ENCODE measurements around the gene ARSJ. TPM values are rescaled to one million over a fixed set of nuclear protein-coding genes. Genes with fewer than 3 reads are reported as not detected.
"Not testable (repeated sequence)": the region's sequence is repeated elsewhere in the genome, so short reads cannot be mapped to it uniquely, and the experiment has no call there.

The ARSJ gene
- total and polyA plus RNA-seq, 3 experiments from 2014 or later: 0.37 TPM; not detected in 2

DNA sequence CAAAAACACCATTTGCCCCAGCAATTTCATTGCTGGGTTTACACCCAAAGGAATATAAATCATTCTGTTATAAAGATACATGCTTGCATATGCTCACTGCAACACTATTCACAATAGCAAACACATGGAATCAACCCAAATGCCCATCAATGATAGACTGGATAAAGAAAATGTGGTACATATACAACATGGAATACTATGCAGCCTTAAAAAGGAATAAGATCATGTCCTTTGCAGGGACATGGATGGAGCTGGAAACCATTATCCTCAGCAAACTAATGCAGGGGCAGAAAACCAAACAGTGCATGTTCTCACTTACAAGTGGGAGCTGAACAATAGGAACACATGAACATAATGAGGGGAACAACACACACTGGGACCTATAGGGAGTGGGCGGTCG, 39.3 kb downstream of the ARSJ start:
- H3K4me3 ChIP-seq (ENCODE audit: low read length); H3K27ac Mint-ChIP-seq; H3K4me3 Mint-ChIP-seq; H3K9me3 Mint-ChIP-seq; H3K4me1 ChIP-seq (ENCODE audit: insufficient read depth, low read length); DNase-seq; POLR2A ChIA-PET; H3K27ac ChIP-seq (ENCODE audit: low read depth, low read length); H3K27me3 Mint-ChIP-seq; H3K9me3 ChIP-seq (ENCODE audit: low read length); CTCF ChIA-PET; H3K36me3 Mint-ChIP-seq; H3K27me3 ChIP-seq (ENCODE audit: insufficient read depth, low read length, poor library complexity, severe bottlenecking); H3K36me3 ChIP-seq (ENCODE audit: insufficient read depth, low read length): not testable (repeated sequence)
- peaks cover 11 to 16% (median 15%) of the 10 kb centered on the region in 3 donors for H3K4me1 Mint-ChIP-seq

GRCh38 chr4:113935190-113935589, 44.3 kb downstream of the ARSJ start:
- no peak for DNase-seq
- H3K9me3 ChIP-seq (ENCODE audit: low read length): no peaks in the 10 kb centered on the region
- ChIA-PET POLR2A (interaction anchor here (0.6 kb wide), 1 partner anchor 18 kb away, joined by 3 read pairs; no protein-coding TSS in a partner anchor), CTCF (no interaction called here)
- Mint-ChIP-seq H3K27ac (no peak overlapping the region), H3K9me3 (no peaks in the 10 kb centered on the region), H3K27me3 (peaks cover 2 to 3% of the 10 kb centered on the region in 2 donors), H3K4me1 (no peaks in the 10 kb centered on the region), H3K4me3 (no peak overlapping the region), H3K36me3 (peaks cover 0 to 6% (median 0%) of the 10 kb centered on the region in 3 donors)
- no peaks in the 10 kb centered on the region for H3K4me1 ChIP-seq (ENCODE audit: insufficient read depth, low read length)
- no peak overlapping the region for H3K4me3 ChIP-seq (ENCODE audit: low read length)
- H3K27me3 ChIP-seq (ENCODE audit: insufficient read depth, low read length, poor library complexity, severe bottlenecking): no peaks in the 10 kb centered on the region
- no peaks in the 10 kb centered on the region for H3K36me3 ChIP-seq (ENCODE audit: insufficient read depth, low read length)
- H3K27ac ChIP-seq (ENCODE audit: low read depth, low read length): no peak overlapping the region

DNA sequence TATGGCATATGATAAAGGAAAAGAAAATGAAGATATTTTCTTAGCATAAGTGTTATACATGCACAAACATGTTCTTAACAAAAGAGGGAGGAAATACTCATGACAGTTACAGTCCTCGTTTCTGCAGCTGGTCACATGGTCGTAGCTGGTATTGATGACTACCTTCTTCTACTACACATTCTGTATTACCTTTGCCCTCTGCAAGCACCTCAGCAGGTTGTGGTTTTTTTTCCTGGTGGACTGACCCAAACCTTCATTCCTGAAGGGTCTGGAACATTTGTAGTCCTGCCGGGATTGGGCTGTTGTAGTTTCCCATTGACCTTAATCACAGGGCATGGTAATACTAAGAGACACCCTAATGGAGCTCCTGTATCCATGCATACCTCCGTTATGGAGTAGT, 54.7 kb downstream of the ARSJ start:
- H3K4me3 ChIP-seq (ENCODE audit: low read length); POLR2A ChIA-PET; CTCF ChIA-PET; H3K27ac ChIP-seq (ENCODE audit: low read depth, low read length); H3K4me1 Mint-ChIP-seq; DNase-seq; H3K4me1 ChIP-seq (ENCODE audit: insufficient read depth, low read length); H3K4me3 Mint-ChIP-seq; H3K9me3 Mint-ChIP-seq; H3K27me3 Mint-ChIP-seq; H3K27ac Mint-ChIP-seq; H3K9me3 ChIP-seq (ENCODE audit: low read length); H3K36me3 ChIP-seq (ENCODE audit: insufficient read depth, low read length); H3K27me3 ChIP-seq (ENCODE audit: insufficient read depth, low read length, poor library complexity, severe bottlenecking): not testable (repeated sequence)
- peaks cover 0 to 12% (median 2%) of the 10 kb centered on the region in 3 donors for H3K36me3 Mint-ChIP-seq

- POLR2A ChIA-PET: no interaction called here
- Mint-ChIP-seq H3K9me3 (no peaks in the 10 kb centered on the region), H3K27me3 (peaks cover 4 to 6% of the 10 kb centered on the region in 2 donors), H3K4me1 (peaks cover 0 to 4% (median 0%) of the 10 kb centered on the region in 3 donors), H3K27ac (no peak overlapping the region), H3K4me3 (no peak overlapping the region), H3K36me3 (peaks cover 0 to 4% (median 0%) of the 10 kb centered on the region in 3 donors)
- no peaks in the 10 kb centered on the region for H3K36me3 ChIP-seq (ENCODE audit: insufficient read depth, low read length)
- no peak for DNase-seq
- no peak overlapping the region for H3K4me3 ChIP-seq (ENCODE audit: low read length)
- H3K4me1 ChIP-seq (ENCODE audit: insufficient read depth, low read length): no peaks in the 10 kb centered on the region
- no peaks in the 10 kb centered on the region for H3K9me3 ChIP-seq (ENCODE audit: low read length)
- H3K27me3 ChIP-seq (ENCODE audit: insufficient read depth, low read length, poor library complexity, severe bottlenecking): no peaks in the 10 kb centered on the region
- CTCF ChIA-PET: no interaction called here
- no peak overlapping the region for H3K27ac ChIP-seq (ENCODE audit: low read depth, low read length)
Measured at GRCh38 chr4:113921089-113921794, 58.2 kb downstream of the ARSJ start.

GRCh38 chr4:113919611-113920010, 59.8 kb downstream of the ARSJ start:
- Mint-ChIP-seq H3K27ac (no peak overlapping the region), H3K4me3 (no peak overlapping the region), H3K27me3 (no peaks in the 10 kb centered on the region), H3K9me3 (no peaks in the 10 kb centered on the region), H3K36me3 (no peaks in the 10 kb centered on the region), H3K4me1 (peaks cover 0 to 4% (median 0%) of the 10 kb centered on the region in 3 donors)
- Histone ChIP-seq H3K27ac (ENCODE audit: low read depth, low read length) (no peak overlapping the region), H3K9me3 (ENCODE audit: low read length) (no peaks in the 10 kb centered on the region), H3K27me3 (ENCODE audit: insufficient read depth, low read length, poor library complexity, severe bottlenecking) (no peaks in the 10 kb centered on the region), H3K36me3 (ENCODE audit: insufficient read depth, low read length) (no peaks in the 10 kb centered on the region), H3K4me3 (ENCODE audit: low read length) (no peak overlapping the region), H3K4me1 (ENCODE audit: insufficient read depth, low read length) (no peaks in the 10 kb centered on the region)
- POLR2A ChIA-PET: no interaction called here
- no peak for DNase-seq
- CTCF ChIA-PET: no interaction called here

DNA sequence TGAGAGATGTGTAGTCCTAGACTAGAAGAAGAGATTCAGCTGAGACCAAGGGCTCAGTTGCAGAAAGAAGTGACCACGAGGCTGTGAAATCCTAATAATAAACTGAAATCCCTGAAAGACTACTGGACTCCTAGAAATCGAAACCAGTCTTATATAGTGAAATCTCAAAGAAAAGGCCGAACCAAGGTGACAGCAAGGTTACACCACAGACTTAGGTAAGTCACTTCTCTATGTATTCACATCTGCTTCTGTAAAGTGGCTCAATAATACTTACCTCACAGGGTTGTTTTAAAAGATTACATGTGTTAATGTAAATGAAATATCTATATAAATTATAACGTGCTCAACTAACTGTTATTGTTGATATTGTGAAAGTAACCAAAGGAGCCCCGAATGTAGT, 60.3 kb downstream of the ARSJ start:
- H3K27ac ChIP-seq (ENCODE audit: low read depth, low read length): no peak overlapping the region
- H3K27ac Mint-ChIP-seq: no peak overlapping the region
- H3K4me1 Mint-ChIP-seq: peaks cover 0 to 4% (median 0%) of the 10 kb centered on the region in 3 donors
- no peaks in the 10 kb centered on the region for H3K9me3 Mint-ChIP-seq
- no peaks in the 10 kb centered on the region for H3K27me3 Mint-ChIP-seq
- H3K9me3 ChIP-seq (ENCODE audit: low read length): no peaks in the 10 kb centered on the region
- CTCF ChIA-PET: no interaction called here
- H3K36me3 Mint-ChIP-seq: no peaks in the 10 kb centered on the region
- POLR2A ChIA-PET: no interaction called here
- no peaks in the 10 kb centered on the region for H3K4me1 ChIP-seq (ENCODE audit: insufficient read depth, low read length)
- no peaks in the 10 kb centered on the region for H3K27me3 ChIP-seq (ENCODE audit: insufficient read depth, low read length, poor library complexity, severe bottlenecking)
- no peak overlapping the region for H3K4me3 ChIP-seq (ENCODE audit: low read length)
- no peak for DNase-seq
- no peaks in the 10 kb centered on the region for H3K36me3 ChIP-seq (ENCODE audit: insufficient read depth, low read length)
- H3K4me3 Mint-ChIP-seq: no peak overlapping the region

DNA sequence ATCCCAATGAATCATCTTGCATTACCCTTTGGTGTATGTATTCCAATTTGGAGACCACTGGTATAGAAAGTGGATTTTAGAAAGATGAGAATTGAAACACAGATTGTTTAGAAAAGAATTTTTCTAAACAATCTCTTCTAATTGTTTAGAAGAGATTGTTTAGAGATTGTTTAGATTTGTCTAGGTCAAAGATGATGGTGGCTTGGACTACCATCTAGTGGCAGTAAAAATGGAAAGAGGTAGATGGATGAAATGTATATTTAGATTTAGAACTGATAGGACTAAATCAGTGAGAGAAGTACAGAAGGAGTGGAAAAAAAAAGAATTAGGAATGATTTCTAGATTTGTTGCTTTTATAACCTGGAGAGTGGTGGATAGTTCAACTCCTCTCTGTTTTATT, 70.6 kb downstream of the ARSJ start:
- H3K27me3 Mint-ChIP-seq: no peaks in the 10 kb centered on the region
- Histone ChIP-seq H3K27ac (ENCODE audit: low read depth, low read length) (no peak overlapping the region), H3K9me3 (ENCODE audit: low read length) (no peaks in the 10 kb centered on the region), H3K4me1 (ENCODE audit: insufficient read depth, low read length) (peaks cover 19% of the 10 kb centered on the region), H3K27me3 (ENCODE audit: insufficient read depth, low read length, poor library complexity, severe bottlenecking) (no peaks in the 10 kb centered on the region), H3K4me3 (ENCODE audit: low read length) (no peak overlapping the region), H3K36me3 (ENCODE audit: insufficient read depth, low read length) (no peaks in the 10 kb centered on the region)
- no peak overlapping the region for H3K27ac Mint-ChIP-seq
- H3K4me1 Mint-ChIP-seq: peaks cover 13 to 29% (median 23%) of the 10 kb centered on the region in 3 donors
- H3K9me3 Mint-ChIP-seq: no peaks in the 10 kb centered on the region
- H3K36me3 Mint-ChIP-seq: no peaks in the 10 kb centered on the region
- ChIA-PET CTCF (no interaction called here), POLR2A (no interaction called here)
- no peak overlapping the region for H3K4me3 Mint-ChIP-seq
- DNase-seq: no peak

GRCh38 chr4:113907559-113907958, 71.9 kb downstream of the ARSJ start:
- Histone ChIP-seq H3K4me1 (ENCODE audit: insufficient read depth, low read length) (peaks cover 31% of the 10 kb centered on the region), H3K4me3 (ENCODE audit: low read length) (no peak overlapping the region), H3K27me3 (ENCODE audit: insufficient read depth, low read length, poor library complexity, severe bottlenecking) (no peaks in the 10 kb centered on the region), H3K27ac (ENCODE audit: low read depth, low read length) (no peak overlapping the region), H3K9me3 (ENCODE audit: low read length) (no peaks in the 10 kb centered on the region), H3K36me3 (ENCODE audit: insufficient read depth, low read length) (no peaks in the 10 kb centered on the region)
- Mint-ChIP-seq H3K27me3 (no peaks in the 10 kb centered on the region), H3K9me3 (no peaks in the 10 kb centered on the region), H3K4me1 (peaks cover 25 to 41% (median 35%) of the 10 kb centered on the region in 3 donors), H3K4me3 (no peak overlapping the region), H3K36me3 (no peaks in the 10 kb centered on the region), H3K27ac (no peak overlapping the region)
- no peak for DNase-seq
- POLR2A ChIA-PET: no interaction called here
- CTCF ChIA-PET: no interaction called here

Measured in CD8-positive, alpha-beta memory T cell (primary cell).